ENCODE measurements around the gene ZACN.

- TF ChIP-seq, protein P1, sequence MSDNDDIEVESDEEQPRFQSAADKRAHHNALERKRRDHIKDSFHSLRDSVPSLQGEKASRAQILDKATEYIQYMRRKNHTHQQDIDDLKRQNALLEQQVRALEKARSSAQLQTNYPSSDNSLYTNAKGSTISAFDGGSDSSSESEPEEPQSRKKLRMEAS (IDR thresholded peaks at IDR 0.05), result peak; percentile 94
- TF ChIP-seq MAZ (IDR thresholded peaks at IDR 0.05; ENCODE audit: borderline replicate concordance, low read depth, low read length) (no peak), ESRRA (IDR thresholded peaks at IDR 0.05; ENCODE audit: borderline replicate concordance, low read length) (no peak), HMGXB4 (CRISPR knock-in tag; IDR thresholded peaks at IDR 0.05; ENCODE audit: borderline replicate concordance) (no peak)
- TF ChIP-seq, protein P2, sequence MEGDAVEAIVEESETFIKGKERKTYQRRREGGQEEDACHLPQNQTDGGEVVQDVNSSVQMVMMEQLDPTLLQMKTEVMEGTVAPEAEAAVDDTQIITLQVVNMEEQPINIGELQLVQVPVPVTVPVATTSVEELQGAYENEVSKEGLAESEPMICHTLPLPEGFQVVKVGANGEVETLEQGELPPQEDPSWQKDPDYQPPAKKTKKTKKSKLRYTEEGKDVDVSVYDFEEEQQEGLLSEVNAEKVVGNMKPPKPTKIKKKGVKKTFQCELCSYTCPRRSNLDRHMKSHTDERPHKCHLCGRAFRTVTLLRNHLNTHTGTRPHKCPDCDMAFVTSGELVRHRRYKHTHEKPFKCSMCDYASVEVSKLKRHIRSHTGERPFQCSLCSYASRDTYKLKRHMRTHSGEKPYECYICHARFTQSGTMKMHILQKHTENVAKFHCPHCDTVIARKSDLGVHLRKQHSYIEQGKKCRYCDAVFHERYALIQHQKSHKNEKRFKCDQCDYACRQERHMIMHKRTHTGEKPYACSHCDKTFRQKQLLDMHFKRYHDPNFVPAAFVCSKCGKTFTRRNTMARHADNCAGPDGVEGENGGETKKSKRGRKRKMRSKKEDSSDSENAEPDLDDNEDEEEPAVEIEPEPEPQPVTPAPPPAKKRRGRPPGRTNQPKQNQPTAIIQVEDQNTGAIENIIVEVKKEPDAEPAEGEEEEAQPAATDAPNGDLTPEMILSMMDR (IDR thresholded peaks at IDR 0.05), result no peak
These were observed 6.7 kb upstream of the ZACN start, which contains the start of gene SRP68 for GRCh38 chr17:76072148-76072858.
